ENCODE results near the gene EIPR1. TPM values are rescaled to one million over a fixed set of nuclear protein-coding genes. Genes with fewer than 3 reads are reported as not detected.
A peak's percentile ranks its signal among the peaks of the same experiment; 100 is the strongest.

EIPR1 gene
- total and polyA plus RNA-seq, 2 of the 13 experiments (the other 11 are each of a cell fraction or from before 2014, with no cell fraction given): 70.0 to 96.3 TPM

GRCh38 chr2:3269425-3270094, 108.1 kb downstream of the EIPR1 start:
- no TSS peak for BruUV-seq (replicated peaks)
- no peaks in the 10 kb centered on the region for H3K27me3 ChIP-seq (ENCODE audit: control insufficient read depth in 1 of 2, insufficient read depth in 2 of 2, low read length in 2 of 2)

More at GRCh38 chr2:3269425-3270094, 108.1 kb downstream of the EIPR1 start:
- in situ Hi-C loops (cut with HindIII; ENCODE audit: extremely low pct_ligation_motif_present, low pct_unique_long_range_greater_than_20kb) (no loop called here), intact Hi-C loops (cut with micrococcal nuclease; ENCODE audit: unreplicated experiment) (no loop called here)
- CTCF ChIA-PET (ENCODE audit: low intra/inter-chr PET ratio, low total read pairs): no interaction called here
- POLR2A ChIA-PET: no interaction called here
- Histone ChIP-seq H3K4me2 (ENCODE audit: low read depth, low read length) (no peak overlapping the region), H4K20me1 (ENCODE audit: insufficient read depth, low read length) (no peaks in the 10 kb centered on the region; the same call in 1 of the 2 replicates), H3K4me3 (replicated peaks in 1 of 3; ENCODE audit: insufficient read depth in 1 of 3, low read depth in 2 of 3, low read length in 3 of 3) (no peak overlapping the region), H2AFZ (ENCODE audit: low read length) (no peak overlapping the region), H3K79me2 (ENCODE audit: insufficient read depth, low read length) (no peaks in the 10 kb centered on the region), H3K27ac (ENCODE audit: extremely low read length, insufficient read depth, low read length) (no peak overlapping the region), H3K4me1 (ENCODE audit: insufficient read depth, low read length) (no peaks in the 10 kb centered on the region), H3K9ac (ENCODE audit: insufficient read depth, low read depth, low read length) (no peak overlapping the region), H3K9me3 (ENCODE audit: low read length) (no peaks in the 10 kb centered on the region), H3K36me3 (replicated peaks in 1 of 2; ENCODE audit: control insufficient read depth in 1 of 2, insufficient read depth in 2 of 2, low read length in 2 of 2) (peaks cover 7 to 16% of the 10 kb centered on the region in 2 experiments; a peak in 4 of 5 replicates)
- ATAC-seq (no peak), FAIRE-seq (no peak), DNase-seq (ENCODE audit: low spot score) (no peak)
- WGBS (ENCODE audit: low lambda C conversion rate): 93% methylated on average over 22 of the region's 22 CpGs
- no peak for TF ChIP-seq ZNF841 (CRISPR knock-in tag; IDR thresholded peaks at IDR 0.05; ENCODE audit: borderline replicate concordance)
- no peak for TF ChIP-seq ZNF331 (CRISPR knock-in tag; IDR thresholded peaks at IDR 0.05)
- TF ChIP-seq RXRA (CRISPR knock-in tag; IDR thresholded peaks at IDR 0.05): no peak
- TF ChIP-seq, protein P1, sequence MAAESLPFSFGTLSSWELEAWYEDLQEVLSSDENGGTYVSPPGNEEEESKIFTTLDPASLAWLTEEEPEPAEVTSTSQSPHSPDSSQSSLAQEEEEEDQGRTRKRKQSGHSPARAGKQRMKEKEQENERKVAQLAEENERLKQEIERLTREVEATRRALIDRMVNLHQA (CRISPR knock-in tag; IDR thresholded peaks at IDR 0.05): no peak
- TF ChIP-seq, protein P2, sequence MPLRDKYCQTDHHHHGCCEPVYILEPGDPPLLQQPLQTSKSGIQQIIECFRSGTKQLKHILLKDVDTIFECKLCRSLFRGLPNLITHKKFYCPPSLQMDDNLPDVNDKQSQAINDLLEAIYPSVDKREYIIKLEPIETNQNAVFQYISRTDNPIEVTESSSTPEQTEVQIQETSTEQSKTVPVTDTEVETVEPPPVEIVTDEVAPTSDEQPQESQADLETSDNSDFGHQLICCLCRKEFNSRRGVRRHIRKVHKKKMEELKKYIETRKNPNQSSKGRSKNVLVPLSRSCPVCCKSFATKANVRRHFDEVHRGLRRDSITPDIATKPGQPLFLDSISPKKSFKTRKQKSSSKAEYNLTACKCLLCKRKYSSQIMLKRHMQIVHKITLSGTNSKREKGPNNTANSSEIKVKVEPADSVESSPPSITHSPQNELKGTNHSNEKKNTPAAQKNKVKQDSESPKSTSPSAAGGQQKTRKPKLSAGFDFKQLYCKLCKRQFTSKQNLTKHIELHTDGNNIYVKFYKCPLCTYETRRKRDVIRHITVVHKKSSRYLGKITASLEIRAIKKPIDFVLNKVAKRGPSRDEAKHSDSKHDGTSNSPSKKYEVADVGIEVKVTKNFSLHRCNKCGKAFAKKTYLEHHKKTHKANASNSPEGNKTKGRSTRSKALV (CRISPR knock-in tag; IDR thresholded peaks at IDR 0.05): no peak
- no peak for TF ChIP-seq ZSCAN21 (CRISPR knock-in tag; IDR thresholded peaks at IDR 0.05; ENCODE audit: borderline replicate concordance)
- no peak for TF ChIP-seq TBX2 (CRISPR knock-in tag; IDR thresholded peaks at IDR 0.05; ENCODE audit: borderline replicate concordance)
- TF ChIP-seq HNF4A (CRISPR knock-in tag; IDR thresholded peaks at IDR 0.05): no peak
- TF ChIP-seq DNMT1 (CRISPR knock-in tag; IDR thresholded peaks at IDR 0.05): no peak
- TF ChIP-seq, protein P3, sequence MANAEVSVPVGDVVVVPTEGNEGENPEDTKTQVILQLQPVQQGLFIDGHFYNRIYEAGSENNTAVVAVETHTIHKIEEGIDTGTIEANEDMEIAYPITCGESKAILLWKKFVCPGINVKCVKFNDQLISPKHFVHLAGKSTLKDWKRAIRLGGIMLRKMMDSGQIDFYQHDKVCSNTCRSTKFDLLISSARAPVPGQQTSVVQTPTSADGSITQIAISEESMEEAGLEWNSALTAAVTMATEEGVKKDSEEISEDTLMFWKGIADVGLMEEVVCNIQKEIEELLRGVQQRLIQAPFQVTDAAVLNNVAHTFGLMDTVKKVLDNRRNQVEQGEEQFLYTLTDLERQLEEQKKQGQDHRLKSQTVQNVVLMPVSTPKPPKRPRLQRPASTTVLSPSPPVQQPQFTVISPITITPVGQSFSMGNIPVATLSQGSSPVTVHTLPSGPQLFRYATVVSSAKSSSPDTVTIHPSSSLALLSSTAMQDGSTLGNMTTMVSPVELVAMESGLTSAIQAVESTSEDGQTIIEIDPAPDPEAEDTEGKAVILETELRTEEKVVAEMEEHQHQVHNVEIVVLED (CRISPR knock-in tag; IDR thresholded peaks at IDR 0.05; ENCODE audit: borderline replicate concordance): no peak
- TF ChIP-seq FOXO1 (CRISPR knock-in tag; IDR thresholded peaks at IDR 0.05): no peak
- TF ChIP-seq ZNF263 (CRISPR knock-in tag; IDR thresholded peaks at IDR 0.05): peak; percentile 84
- TF ChIP-seq E2F5 (CRISPR knock-in tag; conservative IDR thresholded peaks at IDR 0.05): no peak
- TF ChIP-seq CREB1 (IDR thresholded peaks at IDR 0.05): peak; percentile 47; the same call in 1 of the 2 replicates
- no peak for TF ChIP-seq CREB1 (CRISPR knock-in tag; IDR thresholded peaks at IDR 0.05)
- TF ChIP-seq ZSCAN22 (CRISPR knock-in tag; IDR thresholded peaks at IDR 0.05): no peak
- no peak for TF ChIP-seq ZNF383 (CRISPR knock-in tag; IDR thresholded peaks at IDR 0.05; ENCODE audit: borderline replicate concordance)
- TF ChIP-seq ZNF740 (CRISPR knock-in tag; IDR thresholded peaks at IDR 0.05): no peak

All from HepG2 (cell line).